Neutrophil (primary cell): ENCODE data around the gene CCDC195.
"Not testable (repeated sequence)": the region's sequence is repeated elsewhere in the genome, so short reads cannot be mapped to it uniquely, and the experiment has no call there.

Experiments
- H3K27ac ChIP-seq: fragments of 200-600 bp; sonication (generic); 2 replicates; pipeline ENCODE4 v1.5.1; 2016; ENCODE audit warnings: mild to moderate bottlenecking, moderate library complexity
- H3K27me3 ChIP-seq: fragments of 200-600 bp; sonication (generic); 2 replicates; pipeline ENCODE4 v1.6.0; 2016; ENCODE audit warnings: mild to moderate bottlenecking
- H3K36me3 ChIP-seq: fragments of 200-600 bp; sonication (generic); 2 replicates; pipeline ENCODE4 v1.5.1; 2017
- H3K4me1 ChIP-seq, 2 experiments: fragments of 200-600 bp in 1 of 2; sonication (generic) in 1 of 2; 1 replicate in 1 of 2; 2 replicates in 1 of 2; pipeline versions ENCODE4 v1.5.1 to v1.6.1; 2013 to 2016; ENCODE audit warnings: low read depth in 1 of 2, low read length in 1 of 2, mild to moderate bottlenecking in 1 of 2, moderate library complexity in 1 of 2; ENCODE audit not compliant: control insufficient read depth in 1 of 2, insufficient read depth in 1 of 2
- H3K4me3 ChIP-seq, 2 experiments: fragments of 200-600 bp in 1 of 2; sonication (generic) in 1 of 2; 1 replicate in 1 of 2; 2 replicates in 1 of 2; pipeline ENCODE4 v1.5.1; 2013 to 2016; ENCODE audit warnings: low read depth in 1 of 2, low read length in 1 of 2, mild to moderate bottlenecking in 1 of 2, moderate library complexity in 1 of 2
- H3K9me3 ChIP-seq: fragments of 200-600 bp; sonication (generic); 2 replicates; pipeline ENCODE4 v1.5.1; 2016
- CTCF ChIP-seq: fragments of 200-600 bp; sonication (generic); IDR thresholded peaks from 2 replicates; pipeline ENCODE4 v1.5.1; 2016; ENCODE audit warnings: antibody characterized with exemption

The CCDC195 gene

GRCh38 chr2:224671731-224672130, 44.4 kb downstream of the CCDC195 start:
- Histone ChIP-seq H3K36me3 (no peaks in the 10 kb centered on the region), H3K9me3 (no peaks in the 10 kb centered on the region), H3K27me3 (no peaks in the 10 kb centered on the region)

GRCh38 chr2:224670203-224670602, 46.0 kb downstream of the CCDC195 start:
- Histone ChIP-seq H3K4me3 (no peak overlapping the region), H3K27ac (no peak overlapping the region), H3K36me3 (no peaks in the 10 kb centered on the region), H3K27me3 (no peaks in the 10 kb centered on the region), H3K9me3 (no peaks in the 10 kb centered on the region), H3K4me1 (no peaks in the 10 kb centered on the region)
- no peak for TF ChIP-seq CTCF

More at GRCh38 chr2:224671731-224672130, 44.4 kb downstream of the CCDC195 start:
- no peaks in the 10 kb centered on the region for H3K4me1 ChIP-seq
- H3K27ac ChIP-seq = no peak overlapping the region
- TF ChIP-seq CTCF = no peak
- no peak overlapping the region for H3K4me3 ChIP-seq

- Histone ChIP-seq H3K36me3 (no peaks in the 10 kb centered on the region), H3K4me3 (no peak overlapping the region), H3K4me1 (no peaks in the 10 kb centered on the region), H3K9me3 (no peaks in the 10 kb centered on the region), H3K27ac (no peak overlapping the region), H3K27me3 (no peaks in the 10 kb centered on the region)
- no peak for TF ChIP-seq CTCF
Measured at GRCh38 chr2:224669449-224669848, 46.7 kb downstream of the CCDC195 start.

- no peak overlapping the region for H3K27ac ChIP-seq
- H3K36me3 ChIP-seq = no peaks in the 10 kb centered on the region
- H3K4me3 ChIP-seq = no peak overlapping the region
- no peaks in the 10 kb centered on the region for H3K27me3 ChIP-seq
- H3K4me1 ChIP-seq = no peaks in the 10 kb centered on the region
- no peak for TF ChIP-seq CTCF
- no peaks in the 10 kb centered on the region for H3K9me3 ChIP-seq
Measured at GRCh38 chr2:224668123-224668909, 47.8 kb downstream of the CCDC195 start.

GRCh38 chr2:224666951-224667553, 49.1 kb downstream of the CCDC195 start:
- no peaks in the 10 kb centered on the region for H3K9me3 ChIP-seq
- no peak overlapping the region for H3K4me3 ChIP-seq
- H3K4me1 ChIP-seq = no peaks in the 10 kb centered on the region
- no peaks in the 10 kb centered on the region for H3K27me3 ChIP-seq
- no peak overlapping the region for H3K27ac ChIP-seq
- no peaks in the 10 kb centered on the region for H3K36me3 ChIP-seq
- TF ChIP-seq CTCF = no peak

GRCh38 chr2:224663322-224663721, 52.8 kb downstream of the CCDC195 start:
- not testable (repeated sequence) for H3K36me3 ChIP-seq, H3K27me3 ChIP-seq, H3K9me3 ChIP-seq, H3K4me3 ChIP-seq, H3K4me1 ChIP-seq, H3K27ac ChIP-seq

- not testable (repeated sequence) for H3K4me1 ChIP-seq, H3K36me3 ChIP-seq, H3K27ac ChIP-seq, H3K9me3 ChIP-seq, H3K4me3 ChIP-seq, H3K27me3 ChIP-seq
Measured at GRCh38 chr2:224661708-224662107, 54.5 kb downstream of the CCDC195 start.
